ENCODE data around the gene CCDC40.

Gene CCDC40

DNA sequence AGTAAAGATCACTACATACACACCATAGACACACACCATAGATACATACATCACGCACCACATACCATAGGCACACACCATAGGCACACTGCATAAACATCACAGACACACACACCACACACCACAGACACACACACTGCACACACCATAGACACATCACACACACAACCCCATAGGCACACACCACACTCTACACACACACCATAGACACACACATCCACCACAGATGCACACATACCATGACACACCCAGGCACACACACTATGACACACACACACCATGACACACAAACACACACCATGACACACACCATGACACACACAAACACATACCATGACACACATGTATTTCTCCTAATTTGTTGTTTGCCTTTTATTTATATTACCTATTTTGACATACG is 14.8 kb upstream of the CCDC40 start:
- no peaks in the 10 kb centered on the region for H3K9me3 ChIP-seq (ENCODE audit: control insufficient read depth, low read length)
- no peaks in the 10 kb centered on the region for H3K79me2 ChIP-seq
- TF ChIP-seq, protein P1, sequence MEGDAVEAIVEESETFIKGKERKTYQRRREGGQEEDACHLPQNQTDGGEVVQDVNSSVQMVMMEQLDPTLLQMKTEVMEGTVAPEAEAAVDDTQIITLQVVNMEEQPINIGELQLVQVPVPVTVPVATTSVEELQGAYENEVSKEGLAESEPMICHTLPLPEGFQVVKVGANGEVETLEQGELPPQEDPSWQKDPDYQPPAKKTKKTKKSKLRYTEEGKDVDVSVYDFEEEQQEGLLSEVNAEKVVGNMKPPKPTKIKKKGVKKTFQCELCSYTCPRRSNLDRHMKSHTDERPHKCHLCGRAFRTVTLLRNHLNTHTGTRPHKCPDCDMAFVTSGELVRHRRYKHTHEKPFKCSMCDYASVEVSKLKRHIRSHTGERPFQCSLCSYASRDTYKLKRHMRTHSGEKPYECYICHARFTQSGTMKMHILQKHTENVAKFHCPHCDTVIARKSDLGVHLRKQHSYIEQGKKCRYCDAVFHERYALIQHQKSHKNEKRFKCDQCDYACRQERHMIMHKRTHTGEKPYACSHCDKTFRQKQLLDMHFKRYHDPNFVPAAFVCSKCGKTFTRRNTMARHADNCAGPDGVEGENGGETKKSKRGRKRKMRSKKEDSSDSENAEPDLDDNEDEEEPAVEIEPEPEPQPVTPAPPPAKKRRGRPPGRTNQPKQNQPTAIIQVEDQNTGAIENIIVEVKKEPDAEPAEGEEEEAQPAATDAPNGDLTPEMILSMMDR (IDR thresholded peaks at IDR 0.05) = no peak

DNA sequence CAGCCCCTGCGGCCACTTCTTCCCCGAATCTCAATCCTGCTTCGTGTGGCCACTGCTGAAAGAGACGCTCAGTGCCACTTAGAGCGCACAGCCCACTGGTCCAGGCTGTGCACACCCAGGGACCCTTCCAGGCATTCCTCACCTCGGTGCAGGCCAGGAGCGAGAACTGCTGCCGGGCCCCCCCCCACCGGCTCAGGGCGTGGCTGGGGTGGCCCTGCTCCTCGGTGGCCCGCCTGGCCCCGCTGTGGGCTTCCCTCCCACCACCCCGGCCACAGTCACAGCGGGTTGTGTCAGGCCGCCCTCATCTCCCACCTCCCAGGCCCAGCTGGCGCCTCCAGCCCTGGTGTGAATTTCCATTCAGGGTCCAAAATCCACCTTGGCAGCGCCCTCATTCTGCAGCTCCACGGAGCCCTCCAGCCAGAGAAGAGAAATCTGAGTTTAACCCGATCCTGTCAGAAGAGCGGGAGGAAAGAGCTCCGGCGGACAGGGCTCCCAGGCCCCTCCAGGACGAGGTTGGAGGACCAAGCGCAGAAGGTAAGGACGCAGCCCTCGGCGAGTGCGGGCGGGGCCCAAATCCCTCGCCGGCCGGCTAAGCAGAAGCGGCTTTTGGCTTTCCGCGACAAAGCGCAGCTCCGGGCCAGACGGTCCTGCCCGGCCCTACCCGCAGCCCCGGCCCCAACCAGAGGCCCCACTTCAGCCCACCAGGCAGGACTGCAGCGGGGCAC is 12.8 kb upstream of the CCDC40 start:
- H3K27ac ChIP-seq = no peak overlapping the region

More for the DNA sequence above, 14.8 kb upstream of the CCDC40 start:
- Histone ChIP-seq H3K4me1 (peaks cover 3% of the 10 kb centered on the region), H3K27ac (no peak overlapping the region), H3K36me3 (ENCODE audit: control insufficient read depth, insufficient read depth, low read length) (no peaks in the 10 kb centered on the region), H3K27me3 (ENCODE audit: control insufficient read depth, insufficient read depth, low read length) (no peaks in the 10 kb centered on the region), H2AFZ (no peak overlapping the region), H3K4me2 (ENCODE audit: low read length) (no peak overlapping the region), H3K9ac (no peak overlapping the region), H3K4me3 (ENCODE audit: low read depth, low read length) (no peak overlapping the region)

DNA sequence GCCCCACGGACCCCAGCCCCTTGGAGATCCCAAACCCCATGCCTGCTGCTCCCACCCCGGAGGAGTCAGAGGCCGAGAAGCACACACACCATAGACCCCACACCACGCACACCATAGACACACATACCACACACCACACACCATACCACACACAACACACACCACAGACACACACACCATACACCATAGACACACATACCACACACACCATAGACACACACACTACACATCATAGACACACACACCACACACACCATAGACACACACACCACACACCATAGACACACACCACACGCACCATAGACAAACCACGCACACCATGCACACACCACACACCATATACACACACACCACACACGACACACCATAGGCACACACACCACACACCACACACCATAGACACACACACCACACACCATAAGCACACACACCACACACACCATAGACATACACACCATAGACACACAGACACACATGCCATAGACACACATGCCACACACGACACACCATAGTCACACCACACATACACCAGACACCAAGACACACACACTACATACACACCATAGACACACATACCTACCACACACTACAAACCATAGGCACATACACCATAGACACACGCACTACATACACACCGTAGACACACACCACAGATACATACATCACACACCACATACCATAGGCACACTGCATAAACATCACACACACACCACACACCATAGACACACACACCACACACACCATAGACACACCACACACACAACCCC is 12.1 kb upstream of the CCDC40 start:
- no peak overlapping the region for H3K4me3 ChIP-seq (ENCODE audit: low read depth, low read length)
- peaks cover 4% of the 10 kb centered on the region for H3K79me2 ChIP-seq
- H3K27ac ChIP-seq = no peak overlapping the region
- H2AFZ ChIP-seq = no peak overlapping the region
- TF ChIP-seq, protein P1 (IDR thresholded peaks at IDR 0.05) = no peak
- H3K9me3 ChIP-seq (ENCODE audit: control insufficient read depth, low read length) = no peaks in the 10 kb centered on the region
- H3K27me3 ChIP-seq (ENCODE audit: control insufficient read depth, insufficient read depth, low read length) = no peaks in the 10 kb centered on the region
- no peak overlapping the region for H3K4me2 ChIP-seq (ENCODE audit: low read length)
- H3K9ac ChIP-seq = no peak overlapping the region
- H3K4me1 ChIP-seq = peaks cover 12% of the 10 kb centered on the region
- H3K36me3 ChIP-seq (ENCODE audit: control insufficient read depth, insufficient read depth, low read length) = no peaks in the 10 kb centered on the region

More for the DNA sequence above, 12.8 kb upstream of the CCDC40 start:
- TF ChIP-seq, protein P1 (IDR thresholded peaks at IDR 0.05) = no peak
- no peaks in the 10 kb centered on the region for H3K27me3 ChIP-seq (ENCODE audit: control insufficient read depth, insufficient read depth, low read length)
- H3K36me3 ChIP-seq (ENCODE audit: control insufficient read depth, insufficient read depth, low read length) = no peaks in the 10 kb centered on the region
- H3K4me3 ChIP-seq (ENCODE audit: low read depth, low read length) = no peak overlapping the region
- no peak overlapping the region for H3K9ac ChIP-seq
- H3K4me2 ChIP-seq (ENCODE audit: low read length) = no peak overlapping the region
- H3K79me2 ChIP-seq = no peaks in the 10 kb centered on the region
- no peaks in the 10 kb centered on the region for H3K9me3 ChIP-seq (ENCODE audit: control insufficient read depth, low read length)
- H2AFZ ChIP-seq = no peak overlapping the region
- peaks cover 9% of the 10 kb centered on the region for H3K4me1 ChIP-seq

DNA sequence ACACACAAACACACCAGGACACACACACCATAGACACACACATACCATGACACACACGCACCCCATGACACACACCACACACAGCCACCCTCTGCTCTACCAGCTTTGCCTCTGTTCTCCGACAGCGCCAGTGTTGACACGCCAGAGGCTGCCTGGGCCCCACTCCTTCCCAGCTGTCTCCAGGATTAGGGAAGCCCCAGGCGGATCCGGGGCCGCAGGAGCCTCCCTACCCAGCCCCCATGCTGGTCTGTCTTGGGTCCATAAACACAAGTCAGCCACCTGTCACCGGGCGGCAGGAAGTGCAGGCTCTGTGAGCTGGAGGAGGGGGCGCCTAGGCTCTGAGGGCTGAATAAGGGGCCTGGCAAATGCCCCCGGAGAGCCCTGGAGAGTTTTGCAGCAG is 11.3 kb upstream of the CCDC40 start:
- TF ChIP-seq, protein P1 (IDR thresholded peaks at IDR 0.05) = no peak

More for the DNA sequence above, 11.3 kb upstream of the CCDC40 start:
- H3K27ac ChIP-seq = no peak overlapping the region
- no peak overlapping the region for H3K4me3 ChIP-seq (ENCODE audit: low read depth, low read length)
- H3K27me3 ChIP-seq (ENCODE audit: control insufficient read depth, insufficient read depth, low read length) = no peaks in the 10 kb centered on the region
- H3K4me1 ChIP-seq = peaks cover 12% of the 10 kb centered on the region
- H3K9me3 ChIP-seq (ENCODE audit: control insufficient read depth, low read length) = no peaks in the 10 kb centered on the region
- H3K9ac ChIP-seq = no peak overlapping the region
- H3K4me2 ChIP-seq (ENCODE audit: low read length) = no peak overlapping the region
- H2AFZ ChIP-seq = no peak overlapping the region
- H3K36me3 ChIP-seq (ENCODE audit: control insufficient read depth, insufficient read depth, low read length) = no peaks in the 10 kb centered on the region
- H3K79me2 ChIP-seq = peaks cover 9% of the 10 kb centered on the region
